ENCODE measurements around the gene MRC2.

Gene MRC2

DNA sequence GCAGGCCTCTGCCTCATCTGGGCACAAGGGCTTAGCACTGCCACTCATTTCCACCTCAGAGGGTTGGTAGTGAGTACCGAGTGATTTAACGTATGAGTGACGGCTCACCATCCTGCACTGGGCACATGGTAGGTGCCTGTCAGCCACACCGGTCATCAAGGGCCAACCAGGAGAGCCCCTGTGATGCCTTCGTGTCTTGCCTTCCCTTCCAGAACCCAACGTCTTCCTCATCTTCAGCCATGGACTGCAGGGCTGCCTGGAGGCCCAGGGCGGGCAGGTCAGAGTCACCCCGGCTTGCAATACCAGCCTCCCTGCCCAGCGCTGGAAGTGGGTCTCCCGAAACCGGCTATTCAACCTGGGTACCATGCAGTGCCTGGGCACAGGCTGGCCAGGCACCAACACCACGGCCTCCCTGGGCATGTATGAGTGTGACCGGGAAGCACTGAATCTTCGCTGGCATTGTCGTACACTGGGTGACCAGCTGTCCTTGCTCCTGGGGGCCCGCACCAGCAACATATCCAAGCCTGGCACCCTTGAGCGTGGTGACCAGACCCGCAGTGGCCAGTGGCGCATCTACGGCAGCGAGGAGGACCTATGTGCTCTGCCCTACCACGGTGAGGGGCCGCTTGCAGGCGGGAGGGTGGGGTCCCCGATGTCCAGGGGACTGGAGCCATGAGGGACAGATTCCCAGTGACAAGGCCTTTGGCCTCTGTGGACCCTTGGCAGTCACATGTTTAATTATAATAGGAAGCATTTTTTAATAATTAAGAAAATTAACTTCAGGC, 37.1 kb downstream of the MRC2 start:
- no peak for DNase-seq

- no peak for DNase-seq
Measured at GRCh38 chr17:62665599-62665998, 38.1 kb downstream of the MRC2 start.

DNA sequence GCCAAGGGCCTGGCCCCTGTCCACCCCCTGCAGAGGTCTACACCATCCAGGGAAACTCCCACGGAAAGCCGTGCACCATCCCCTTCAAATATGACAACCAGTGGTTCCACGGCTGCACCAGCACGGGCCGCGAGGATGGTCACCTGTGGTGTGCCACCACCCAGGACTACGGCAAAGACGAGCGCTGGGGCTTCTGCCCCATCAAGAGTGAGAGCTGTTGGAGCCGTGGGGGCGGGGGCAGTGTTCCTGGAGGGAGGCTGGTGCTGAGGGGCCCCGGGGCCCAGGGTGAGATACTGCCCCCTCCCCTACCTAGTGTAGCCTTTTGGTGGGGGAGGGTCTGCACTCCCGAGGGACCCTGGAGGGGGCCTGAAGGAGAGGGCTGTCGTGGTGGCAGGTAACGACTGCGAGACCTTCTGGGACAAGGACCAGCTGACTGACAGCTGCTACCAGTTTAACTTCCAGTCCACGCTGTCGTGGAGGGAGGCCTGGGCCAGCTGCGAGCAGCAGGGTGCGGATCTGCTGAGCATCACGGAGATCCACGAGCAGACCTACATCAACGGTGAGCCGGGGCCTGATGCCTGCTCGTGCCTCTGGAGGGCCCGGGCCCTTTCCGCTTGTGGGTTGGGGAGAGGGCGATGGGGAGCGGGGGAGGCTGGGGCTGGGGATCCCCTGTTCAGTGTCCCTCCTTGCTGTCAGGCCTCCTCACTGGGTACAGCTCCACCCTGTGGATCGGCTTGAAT, 38.8 kb downstream of the MRC2 start:
- no peak for DNase-seq

DNA sequence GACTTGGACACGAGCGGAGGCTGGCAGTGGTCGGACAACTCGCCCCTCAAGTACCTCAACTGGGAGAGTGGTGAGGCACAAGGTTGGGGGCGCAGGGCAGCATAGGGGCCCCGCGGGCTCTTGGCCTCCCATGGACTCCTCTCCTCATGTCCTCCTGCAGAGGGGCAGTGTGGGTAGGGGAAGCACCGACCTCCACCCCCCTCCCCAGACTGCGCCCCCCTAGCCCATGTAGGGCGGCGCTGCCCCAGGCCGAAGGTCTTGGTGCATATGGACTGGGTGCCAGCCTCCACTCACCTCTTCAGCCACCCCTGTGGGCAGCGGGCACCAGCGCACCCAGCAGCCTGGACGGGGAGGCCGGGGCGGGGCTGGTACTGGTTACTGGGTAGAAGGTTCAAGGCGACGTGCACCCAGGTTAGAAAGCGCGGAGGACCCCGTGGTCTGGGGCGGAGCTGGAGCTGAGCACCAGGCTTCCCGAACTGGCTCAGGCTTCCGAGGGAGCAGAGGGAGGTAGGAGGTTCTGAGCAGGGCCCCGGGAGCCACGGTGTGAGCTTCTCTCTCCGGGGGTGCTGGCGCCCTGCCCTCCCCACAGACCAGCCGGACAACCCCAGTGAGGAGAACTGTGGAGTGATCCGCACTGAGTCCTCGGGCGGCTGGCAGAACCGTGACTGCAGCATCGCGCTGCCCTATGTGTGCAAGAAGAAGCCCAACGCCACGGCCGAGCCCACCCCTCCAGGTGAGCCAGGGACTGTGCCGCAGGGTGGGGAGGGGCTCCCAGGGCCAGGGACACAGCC, 39.5 kb downstream of the MRC2 start:
- no peak for DNase-seq

DNA sequence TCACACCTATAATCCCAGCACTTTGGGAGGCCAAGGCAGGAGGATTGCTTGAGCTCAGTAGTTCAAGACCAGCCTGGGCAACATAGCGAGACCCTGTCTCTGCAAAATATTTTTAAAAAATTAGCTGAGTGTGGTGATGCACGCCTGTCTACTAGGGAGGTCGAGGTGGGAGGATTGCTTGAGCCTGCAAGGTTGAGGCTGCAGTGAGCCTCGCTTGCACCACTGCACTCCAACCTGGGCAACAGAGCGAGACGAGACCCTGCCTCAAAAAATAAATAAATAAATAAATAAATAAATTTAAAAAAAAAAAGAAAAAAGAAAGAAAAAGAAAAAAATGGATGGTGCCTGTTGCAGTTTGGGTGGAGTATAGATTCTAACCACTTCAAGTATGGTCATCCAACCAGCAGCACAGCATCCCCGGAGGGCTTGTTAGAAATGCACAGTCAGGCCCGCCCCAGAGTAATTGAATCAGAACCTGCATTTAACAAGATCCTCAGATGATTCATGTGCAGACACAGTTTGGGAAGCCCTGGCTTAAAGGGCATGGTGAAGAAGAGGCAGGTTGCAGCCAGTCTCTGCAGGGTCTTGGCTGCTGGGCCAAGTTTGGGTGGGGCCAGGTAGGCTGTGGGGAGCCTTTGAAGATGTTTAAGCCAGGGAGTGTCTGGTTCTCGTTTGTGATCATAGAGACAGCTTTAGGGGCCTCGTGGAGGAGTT, 40.8 kb downstream of the MRC2 start:
- no peak for DNase-seq

DNA sequence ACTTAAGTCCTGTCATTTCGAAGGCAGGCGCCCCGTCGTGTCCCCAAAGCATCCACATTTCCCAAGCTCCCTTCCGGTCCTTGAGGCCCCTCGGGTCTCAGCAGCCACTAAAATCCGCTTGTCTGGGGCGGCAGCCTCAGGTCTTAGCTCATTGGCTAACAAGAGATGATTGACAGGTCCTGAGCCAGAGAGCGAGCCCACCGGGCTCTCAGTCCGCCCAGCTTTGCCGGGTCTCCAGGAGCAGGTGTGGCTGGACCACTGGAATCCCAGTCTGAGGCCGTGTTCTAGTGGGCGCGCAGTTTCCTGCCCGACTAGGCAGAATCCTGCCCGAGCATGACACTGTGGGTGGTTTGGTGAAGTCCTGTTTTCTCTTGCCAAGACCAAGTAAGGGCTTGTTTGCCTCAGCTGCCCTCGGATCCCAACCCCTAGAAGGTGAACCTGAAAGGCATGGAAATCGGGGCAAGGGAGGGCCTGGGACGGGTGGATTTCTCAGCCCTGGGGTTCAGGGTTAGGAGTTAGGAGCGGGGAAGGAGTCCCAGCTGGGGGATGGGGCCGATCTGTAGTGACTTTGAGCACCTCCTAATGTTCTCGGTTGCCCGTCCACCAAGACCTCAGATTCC, 42.8 kb downstream of the MRC2 start:
- DNase-seq, result peak; percentile 87

DNA sequence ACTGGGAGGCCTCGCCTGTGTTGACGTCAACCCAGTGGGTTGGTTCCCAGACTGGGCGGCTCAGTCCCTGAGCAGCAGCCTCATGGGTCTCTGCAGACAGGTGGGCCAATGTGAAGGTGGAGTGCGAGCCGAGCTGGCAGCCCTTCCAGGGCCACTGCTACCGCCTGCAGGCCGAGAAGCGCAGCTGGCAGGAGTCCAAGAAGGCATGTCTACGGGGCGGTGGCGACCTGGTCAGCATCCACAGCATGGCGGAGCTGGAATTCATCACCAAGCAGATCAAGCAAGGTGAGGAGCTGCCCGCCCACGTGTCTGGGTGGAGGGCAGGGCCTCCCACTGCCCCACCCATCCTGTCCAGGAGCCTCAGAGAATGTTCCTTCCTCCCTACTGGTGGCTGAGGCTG, 44.1 kb downstream of the MRC2 start:
- DNase-seq, result peak; percentile 88

GRCh38 chr17:62672957-62673356, 45.5 kb downstream of the MRC2 start:
- no peak for DNase-seq

GRCh38 chr17:62673614-62674362, 46.3 kb downstream of the MRC2 start:
- DNase-seq, result no peak

DNA sequence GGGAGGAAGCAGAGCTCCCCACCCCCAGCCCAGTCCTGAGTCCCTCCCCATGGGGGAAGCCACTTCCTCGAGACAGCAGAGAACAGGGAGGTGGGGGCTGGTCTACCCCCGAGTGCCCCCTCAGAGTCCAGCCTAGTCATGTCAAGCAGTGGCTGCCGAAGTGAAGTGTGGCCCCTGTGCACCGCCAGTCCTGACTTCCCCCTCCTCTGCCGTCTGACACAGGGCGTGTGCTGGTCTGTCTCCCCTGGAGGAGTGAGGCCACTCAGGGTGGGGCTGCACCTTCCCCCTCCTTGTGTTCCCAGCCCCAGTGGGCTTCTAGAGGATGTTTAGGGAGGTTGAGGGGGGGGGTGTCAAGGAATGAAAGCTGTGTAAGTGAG, 46.9 kb downstream of the MRC2 start:
- DNase-seq, result no peak

DNA sequence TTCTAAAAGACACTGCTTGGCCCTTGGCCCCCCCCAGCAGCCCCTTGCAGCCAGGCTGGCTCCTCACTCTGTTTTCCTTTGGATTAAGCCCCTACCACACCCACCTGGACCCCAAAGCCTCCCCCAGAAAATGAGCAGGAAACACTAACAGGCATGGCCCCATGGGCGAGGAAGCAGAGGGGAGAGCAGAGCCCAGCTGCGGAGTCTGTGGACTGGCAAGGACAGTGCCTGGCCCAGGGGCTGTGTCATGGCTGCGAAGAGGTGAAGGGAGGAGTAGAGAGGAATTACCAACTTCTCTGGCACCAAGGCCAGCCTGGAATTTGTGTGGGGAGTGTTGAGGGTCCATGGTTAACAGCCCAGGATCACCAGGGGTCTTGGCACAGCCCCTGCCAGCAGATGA, 47.4 kb downstream of the MRC2 start:
- no peak for DNase-seq

GRCh38 chr17:62675260-62675659, 47.8 kb downstream of the MRC2 start:
- no peak for DNase-seq

DNA sequence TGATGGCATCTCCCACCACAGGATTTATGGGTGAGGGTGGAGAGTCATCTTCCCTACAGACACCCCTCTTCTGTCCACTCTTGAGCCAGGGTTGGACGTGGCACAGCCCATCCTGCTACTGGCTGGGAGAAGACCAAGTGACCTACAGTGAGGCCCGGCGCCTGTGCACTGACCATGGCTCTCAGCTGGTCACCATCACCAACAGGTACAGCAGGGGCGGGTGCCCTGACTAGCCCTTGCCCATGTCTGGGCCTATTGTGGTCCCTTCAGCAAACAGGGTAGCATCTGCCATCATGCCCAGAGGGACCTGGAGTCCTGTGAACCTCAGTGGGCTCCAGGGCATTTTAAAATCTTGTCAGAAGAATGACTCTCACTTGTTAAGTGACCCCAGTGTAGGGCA, 48.2 kb downstream of the MRC2 start:
- DNase-seq, result no peak

- DNase-seq, result no peak
Measured at GRCh38 chr17:62676231-62676943, 48.9 kb downstream of the MRC2 start.

DNA sequence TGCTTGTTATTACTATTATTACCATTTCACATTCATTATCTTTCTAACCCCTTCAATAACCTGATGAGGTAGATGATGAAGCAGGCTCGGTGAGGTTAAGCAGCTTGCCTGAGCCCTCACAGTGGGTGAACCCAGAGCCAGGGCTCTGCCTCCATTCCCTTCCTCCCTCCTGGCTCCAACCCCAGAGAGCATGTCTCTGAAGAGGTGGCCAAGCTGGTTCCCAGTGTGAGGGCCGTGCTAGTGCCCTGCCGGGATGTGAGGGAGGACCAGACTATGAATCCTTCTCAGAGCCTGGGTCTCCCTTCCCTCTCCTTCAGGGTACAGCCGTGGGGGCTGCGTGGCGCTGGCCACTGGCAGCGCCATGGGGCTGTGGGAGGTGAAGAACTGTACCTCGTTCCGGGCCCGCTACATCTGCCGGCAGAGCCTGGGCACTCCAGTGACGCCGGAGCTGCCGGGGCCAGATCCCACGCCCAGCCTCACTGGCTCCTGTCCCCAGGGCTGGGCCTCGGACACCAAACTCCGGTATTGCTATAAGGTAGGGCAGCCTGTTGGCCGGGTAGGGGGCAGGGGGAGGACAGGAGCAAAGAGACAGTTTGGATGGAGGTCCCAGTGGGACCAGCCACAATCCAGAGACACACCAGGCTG, 49.6 kb downstream of the MRC2 start:
- no peak for DNase-seq

DNA sequence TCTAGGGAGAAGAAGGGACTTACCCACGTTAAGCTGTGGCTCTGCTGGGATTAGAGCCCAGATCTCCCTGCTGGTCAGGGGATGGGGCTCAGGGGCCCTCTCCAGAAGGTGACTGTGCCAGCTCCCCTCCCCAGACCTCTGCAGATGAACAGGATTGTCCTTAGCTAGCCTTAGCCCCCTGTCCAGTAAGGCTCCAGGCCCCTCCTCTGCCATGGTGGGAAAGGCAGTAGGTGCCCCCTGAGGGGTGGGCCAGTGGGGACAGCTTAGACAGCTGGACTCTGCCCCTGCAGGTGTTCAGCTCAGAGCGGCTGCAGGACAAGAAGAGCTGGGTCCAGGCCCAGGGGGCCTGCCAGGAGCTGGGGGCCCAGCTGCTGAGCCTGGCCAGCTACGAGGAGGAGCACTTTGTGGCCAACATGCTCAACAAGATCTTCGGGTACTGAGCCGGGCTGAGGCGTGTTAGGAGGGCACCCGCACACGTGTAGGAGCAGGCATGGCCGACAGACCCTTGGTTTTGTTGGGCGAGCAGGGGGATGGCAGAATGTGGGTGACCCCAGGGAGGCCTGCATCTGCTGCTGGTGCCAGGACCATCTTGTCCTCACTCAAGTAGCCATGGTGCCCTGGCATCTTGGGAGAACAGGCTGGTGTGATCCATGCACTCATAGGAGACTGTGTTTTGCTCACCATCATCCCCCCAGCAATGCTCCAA, 50.9 kb downstream of the MRC2 start:
- no peak for DNase-seq

- no peak for DNase-seq
Measured at GRCh38 chr17:62679866-62680377, 52.5 kb downstream of the MRC2 start.

DNA sequence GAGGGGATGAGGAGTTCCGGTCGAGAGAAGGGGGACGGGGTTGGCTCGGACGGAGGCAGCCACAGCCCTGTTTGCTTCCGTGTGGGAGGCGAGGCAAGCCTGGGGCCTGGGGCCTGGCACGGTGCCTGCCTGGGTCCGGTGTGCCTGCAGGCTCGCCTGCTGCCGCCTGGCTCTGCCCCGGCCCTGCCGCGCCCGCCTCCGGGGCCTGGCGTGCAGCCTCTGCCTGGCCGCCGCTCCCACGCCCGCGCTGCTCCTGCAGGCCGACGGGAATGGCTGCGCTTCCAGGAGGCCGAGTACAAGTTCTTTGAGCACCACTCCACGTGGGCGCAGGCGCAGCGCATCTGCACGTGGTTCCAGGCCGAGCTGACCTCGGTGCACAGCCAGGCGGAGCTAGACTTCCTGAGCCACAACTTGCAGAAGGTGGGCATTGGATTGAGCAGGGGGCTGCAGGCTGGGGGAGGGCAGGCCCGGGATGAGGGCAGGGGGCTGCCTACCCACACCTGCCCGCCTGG, 53.1 kb downstream of the MRC2 start:
- no peak for DNase-seq
